22Rv1 (cell line): Measurements from ENCODE around the gene CUL9.

Source experiments
- H3K27ac ChIP-seq: fragments of 450-650 bp; 2 replicates; pipeline ENCODE4 v1.5.1; 2017
- CTCF ChIP-seq: fragments of 450-650 bp; IDR thresholded peaks from 2 replicates; pipeline ENCODE4 v1.5.1; 2017; ENCODE audit warnings: mild to moderate bottlenecking
- ZFX ChIP-seq: fragments of 450-650 bp; IDR thresholded peaks from 2 replicates; pipeline ENCODE4 v1.6.1; 2017; ENCODE audit warnings: antibody characterized with exemption, borderline replicate concordance

CUL9 gene

GRCh38 chr6:43215066-43215465 is 33.1 kb downstream of the CUL9 start:
- no peak for TF ChIP-seq ZFX
- TF ChIP-seq CTCF, result no peak
- no peak overlapping the region for H3K27ac ChIP-seq

- TF ChIP-seq ZFX, result no peak
- TF ChIP-seq CTCF, result no peak
- no peak overlapping the region for H3K27ac ChIP-seq
These were observed 34.2 kb downstream of the CUL9 start for GRCh38 chr6:43216200-43216599.

DNA sequence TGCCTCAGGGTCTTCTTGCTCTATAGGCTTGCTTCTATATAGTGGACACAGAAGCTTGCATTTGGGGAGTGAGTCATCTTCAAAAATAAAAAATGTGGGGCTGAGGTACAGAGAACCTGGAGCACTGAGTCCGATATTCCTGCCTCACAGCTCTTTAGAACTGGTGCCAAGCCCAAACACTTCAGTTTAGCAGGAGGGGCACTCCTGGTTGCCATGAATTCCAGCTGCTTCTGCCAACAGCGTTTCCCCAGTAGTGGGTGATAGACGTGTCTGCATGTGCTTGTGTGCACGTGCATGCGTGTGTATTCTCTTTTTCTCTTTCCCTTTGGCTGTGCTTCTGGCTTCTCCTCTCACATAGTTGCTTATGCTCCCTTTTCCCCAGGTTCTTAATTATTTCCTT is 35.4 kb downstream of the CUL9 start:
- H3K27ac ChIP-seq, result no peak overlapping the region
- TF ChIP-seq CTCF, result no peak
- no peak for TF ChIP-seq ZFX

DNA sequence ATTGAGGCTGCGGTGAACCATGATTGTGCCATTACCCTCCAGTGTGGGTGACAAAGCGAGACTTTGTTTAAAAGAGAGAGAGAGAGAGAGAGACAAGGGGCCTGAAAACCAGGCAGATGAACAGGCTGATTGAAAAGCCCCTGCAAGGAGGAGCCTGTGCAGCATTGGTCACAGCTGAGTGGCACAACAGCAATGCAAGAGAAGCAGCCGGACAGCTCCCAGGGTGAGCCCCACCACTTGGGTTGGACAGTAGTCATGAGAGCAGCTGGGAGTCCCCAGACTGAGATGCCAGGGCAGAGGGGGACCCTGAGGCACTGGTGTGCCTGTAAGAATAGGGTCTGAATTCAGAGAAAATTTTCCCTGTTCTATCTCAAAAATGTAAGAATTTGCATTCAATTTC is 37.1 kb downstream of the CUL9 start:
- no peak overlapping the region for H3K27ac ChIP-seq
- TF ChIP-seq CTCF (no peak), ZFX (no peak)

GRCh38 chr6:43219814-43220213 is 37.8 kb downstream of the CUL9 start:
- TF ChIP-seq CTCF (no peak), ZFX (no peak)
- H3K27ac ChIP-seq, result no peak overlapping the region

GRCh38 chr6:43220439-43220951 is 38.5 kb downstream of the CUL9 start:
- TF ChIP-seq ZFX (no peak), CTCF (no peak)
- H3K27ac ChIP-seq, result no peak overlapping the region

GRCh38 chr6:43221046-43221972 is 39.3 kb downstream of the CUL9 start:
- TF ChIP-seq ZFX (no peak), CTCF (no peak)
- peak overlapping the region; percentile 25 for H3K27ac ChIP-seq
